ENCODE measurements around the gene HS3ST1.

Gene HS3ST1

GRCh38 chr4:11424000-11424399 lies 4.7 kb downstream of the HS3ST1 start:
- TF ChIP-seq MAX (IDR thresholded peaks at IDR 0.05) (no peak), EP300 (IDR thresholded peaks at IDR 0.05; ENCODE audit: borderline replicate concordance) (no peak), NFIC (IDR thresholded peaks at IDR 0.05) (no peak), RAD21 (IDR thresholded peaks at IDR 0.05; ENCODE audit: low read depth) (no peak), TCF12 (IDR thresholded peaks at IDR 0.05; ENCODE audit: low read depth) (no peak), REST (IDR thresholded peaks at IDR 0.05; ENCODE audit: low read depth) (no peak), USF1 (IDR thresholded peaks at IDR 0.05) (no peak), TEAD4 (IDR thresholded peaks at IDR 0.05) (no peak), TAF1 (IDR thresholded peaks at IDR 0.05; ENCODE audit: low read depth) (no peak), EGR1 (IDR thresholded peaks at IDR 0.05) (no peak), CEBPB (IDR thresholded peaks at IDR 0.05) (no peak), CREB1 (IDR thresholded peaks at IDR 0.05; ENCODE audit: low read depth) (no peak), FOXM1 (IDR thresholded peaks at IDR 0.05; ENCODE audit: borderline replicate concordance, low read depth) (no peak), YY1 (IDR thresholded peaks at IDR 0.05; ENCODE audit: low read depth) (no peak)

GRCh38 chr4:11423465-11423864 lies 5.2 kb downstream of the HS3ST1 start:
- TF ChIP-seq EGR1 (IDR thresholded peaks at IDR 0.05) (no peak), REST (IDR thresholded peaks at IDR 0.05; ENCODE audit: low read depth) (no peak), USF1 (IDR thresholded peaks at IDR 0.05) (no peak), RAD21 (IDR thresholded peaks at IDR 0.05; ENCODE audit: low read depth) (no peak), CREB1 (IDR thresholded peaks at IDR 0.05; ENCODE audit: low read depth) (no peak), NFIC (IDR thresholded peaks at IDR 0.05) (no peak), FOXM1 (IDR thresholded peaks at IDR 0.05; ENCODE audit: borderline replicate concordance, low read depth) (no peak), TEAD4 (IDR thresholded peaks at IDR 0.05) (no peak), MAX (IDR thresholded peaks at IDR 0.05) (no peak), TCF12 (IDR thresholded peaks at IDR 0.05; ENCODE audit: low read depth) (no peak), ZBTB7A (IDR thresholded peaks at IDR 0.05; ENCODE audit: low read depth) (no peak), EP300 (IDR thresholded peaks at IDR 0.05; ENCODE audit: borderline replicate concordance) (no peak), TAF1 (IDR thresholded peaks at IDR 0.05; ENCODE audit: low read depth) (no peak), YY1 (IDR thresholded peaks at IDR 0.05; ENCODE audit: low read depth) (no peak)

GRCh38 chr4:11421116-11421515 lies 7.6 kb downstream of the HS3ST1 start:
- no peak for TF ChIP-seq CREB1 (IDR thresholded peaks at IDR 0.05; ENCODE audit: low read depth)
- no peak for TF ChIP-seq TEAD4 (IDR thresholded peaks at IDR 0.05)
- no peak for TF ChIP-seq TAF1 (IDR thresholded peaks at IDR 0.05; ENCODE audit: low read depth)
- TF ChIP-seq NFIC (IDR thresholded peaks at IDR 0.05) = no peak
- no peak for TF ChIP-seq FOXM1 (IDR thresholded peaks at IDR 0.05; ENCODE audit: borderline replicate concordance, low read depth)
- no peak for TF ChIP-seq USF1 (IDR thresholded peaks at IDR 0.05)
- TF ChIP-seq RAD21 (IDR thresholded peaks at IDR 0.05; ENCODE audit: low read depth) = no peak
- no peak for TF ChIP-seq REST (IDR thresholded peaks at IDR 0.05; ENCODE audit: low read depth)
- no peak for TF ChIP-seq TCF12 (IDR thresholded peaks at IDR 0.05; ENCODE audit: low read depth)
- no peak for TF ChIP-seq MAX (IDR thresholded peaks at IDR 0.05)

- TF ChIP-seq EP300 (IDR thresholded peaks at IDR 0.05; ENCODE audit: borderline replicate concordance) (no peak), REST (IDR thresholded peaks at IDR 0.05; ENCODE audit: low read depth) (no peak), TAF1 (IDR thresholded peaks at IDR 0.05; ENCODE audit: low read depth) (no peak), MAX (IDR thresholded peaks at IDR 0.05) (no peak), USF1 (IDR thresholded peaks at IDR 0.05) (no peak), CREB1 (IDR thresholded peaks at IDR 0.05; ENCODE audit: low read depth) (no peak), TEAD4 (IDR thresholded peaks at IDR 0.05) (no peak), EGR1 (IDR thresholded peaks at IDR 0.05) (no peak), ZBTB7A (IDR thresholded peaks at IDR 0.05; ENCODE audit: low read depth) (no peak), FOXM1 (IDR thresholded peaks at IDR 0.05; ENCODE audit: borderline replicate concordance, low read depth) (no peak)
Measured at GRCh38 chr4:11420327-11420726, 8.4 kb downstream of the HS3ST1 start.

All from Ishikawa (cell line).